Measurements from ENCODE around the gene TEX19.
"Not testable (repeated sequence)": the region's sequence is repeated elsewhere in the genome, so short reads cannot be mapped to it uniquely, and the experiment has no call there.

TEX19 gene

DNA sequence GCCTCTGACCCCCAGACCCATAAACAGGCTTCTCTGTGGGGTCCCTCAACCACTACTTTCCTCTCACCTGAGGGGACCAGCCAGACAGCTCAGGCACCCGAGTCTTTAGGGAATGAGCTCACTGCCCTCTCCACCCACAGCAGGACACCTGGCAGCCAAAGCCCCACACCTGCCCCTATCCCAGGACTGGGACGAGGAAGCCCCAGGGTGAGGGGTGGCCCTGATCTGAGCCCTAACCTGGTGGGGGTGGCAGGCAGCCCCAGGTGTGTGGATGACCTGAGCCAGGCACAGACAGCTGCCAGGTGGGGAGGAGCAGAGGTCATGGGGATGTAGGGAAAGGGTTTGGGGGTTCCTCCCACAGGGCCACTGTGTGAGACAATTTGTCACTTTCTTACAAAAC, 1.7 kb upstream of the TEX19 start:
- no peak for DNase-seq

- DNase-seq, result not testable (repeated sequence)
Observed at GRCh38 chr17:82359451-82360074, 516 bp downstream of the TEX19 start.

DNA sequence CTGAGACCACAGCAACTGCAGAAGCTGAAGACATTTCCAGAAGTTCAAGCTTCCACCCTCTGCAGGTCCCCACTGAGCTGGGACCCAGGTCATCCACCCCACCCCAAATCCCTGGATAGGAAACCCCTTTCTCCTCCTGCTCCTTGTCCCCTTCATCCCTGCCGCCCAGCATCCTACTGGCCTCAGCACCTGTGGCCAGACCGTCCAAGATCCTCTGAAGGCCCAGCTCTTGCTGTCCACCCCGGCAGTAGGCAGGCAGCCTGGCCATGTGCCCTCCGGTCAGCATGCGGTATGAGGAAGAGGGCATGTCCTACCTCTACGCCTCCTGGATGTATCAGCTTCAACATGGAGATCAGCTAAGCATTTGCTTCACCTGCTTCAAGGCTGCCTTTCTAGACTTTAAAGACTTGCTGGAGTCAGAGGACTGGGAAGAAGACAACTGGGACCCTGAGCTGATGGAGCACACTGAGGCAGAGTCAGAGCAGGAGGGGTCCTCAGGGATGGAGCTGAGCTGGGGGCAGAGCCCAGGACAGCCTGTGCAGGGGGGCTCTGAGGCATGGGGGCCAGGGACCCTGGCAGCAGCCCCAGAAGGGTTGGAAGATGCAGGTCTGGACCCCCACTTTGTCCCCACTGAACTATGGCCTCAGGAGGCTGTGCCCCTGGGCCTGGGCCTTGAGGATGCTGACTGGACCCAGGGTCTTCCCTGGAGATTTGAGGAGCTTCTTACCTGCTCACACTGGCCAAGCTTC, 3.0 kb downstream of the TEX19 start:
- no peak for DNase-seq

DNA sequence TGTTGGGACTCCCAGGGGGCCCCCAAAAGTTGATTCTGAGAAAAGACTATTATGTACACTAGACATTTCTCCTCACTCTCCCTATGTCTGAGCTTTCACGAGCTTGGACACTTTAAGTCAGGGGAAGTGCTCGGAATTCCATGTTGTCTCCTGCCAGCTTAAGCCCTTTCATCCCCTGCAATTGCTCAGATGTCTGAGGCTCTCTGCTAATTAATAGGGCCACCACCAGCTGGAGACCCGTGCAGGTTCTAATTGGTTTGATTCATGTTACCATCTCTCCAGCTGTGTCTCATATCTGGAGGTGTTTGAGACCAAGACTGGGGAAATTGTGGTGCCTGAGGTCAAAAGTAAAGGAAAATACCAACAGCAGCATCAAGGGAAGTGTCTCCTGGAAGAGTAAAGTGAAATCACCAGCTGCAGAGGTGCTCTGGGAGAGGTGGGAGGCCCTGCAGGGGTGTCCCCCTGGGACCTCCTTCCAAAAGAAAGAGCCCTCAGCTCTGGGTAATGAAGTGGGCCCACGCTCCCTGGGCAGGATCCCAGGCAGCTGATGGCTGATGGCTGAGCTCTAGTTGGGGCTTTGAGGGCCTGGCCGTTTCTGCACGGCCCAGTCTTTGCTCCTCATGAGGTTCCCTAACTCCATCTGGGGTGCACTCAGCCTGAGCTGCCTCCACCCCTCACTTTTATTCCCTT, 6.7 kb downstream of the TEX19 start:
- no peak for DNase-seq

GRCh38 chr17:82366749-82367148, 7.7 kb downstream of the TEX19 start:
- DNase-seq, result no peak

GRCh38 chr17:82367724-82368524, 8.9 kb downstream of the TEX19 start:
- no peak for DNase-seq

GRCh38 chr17:82369211-82369610, 10.2 kb downstream of the TEX19 start:
- DNase-seq, result no peak

DNA sequence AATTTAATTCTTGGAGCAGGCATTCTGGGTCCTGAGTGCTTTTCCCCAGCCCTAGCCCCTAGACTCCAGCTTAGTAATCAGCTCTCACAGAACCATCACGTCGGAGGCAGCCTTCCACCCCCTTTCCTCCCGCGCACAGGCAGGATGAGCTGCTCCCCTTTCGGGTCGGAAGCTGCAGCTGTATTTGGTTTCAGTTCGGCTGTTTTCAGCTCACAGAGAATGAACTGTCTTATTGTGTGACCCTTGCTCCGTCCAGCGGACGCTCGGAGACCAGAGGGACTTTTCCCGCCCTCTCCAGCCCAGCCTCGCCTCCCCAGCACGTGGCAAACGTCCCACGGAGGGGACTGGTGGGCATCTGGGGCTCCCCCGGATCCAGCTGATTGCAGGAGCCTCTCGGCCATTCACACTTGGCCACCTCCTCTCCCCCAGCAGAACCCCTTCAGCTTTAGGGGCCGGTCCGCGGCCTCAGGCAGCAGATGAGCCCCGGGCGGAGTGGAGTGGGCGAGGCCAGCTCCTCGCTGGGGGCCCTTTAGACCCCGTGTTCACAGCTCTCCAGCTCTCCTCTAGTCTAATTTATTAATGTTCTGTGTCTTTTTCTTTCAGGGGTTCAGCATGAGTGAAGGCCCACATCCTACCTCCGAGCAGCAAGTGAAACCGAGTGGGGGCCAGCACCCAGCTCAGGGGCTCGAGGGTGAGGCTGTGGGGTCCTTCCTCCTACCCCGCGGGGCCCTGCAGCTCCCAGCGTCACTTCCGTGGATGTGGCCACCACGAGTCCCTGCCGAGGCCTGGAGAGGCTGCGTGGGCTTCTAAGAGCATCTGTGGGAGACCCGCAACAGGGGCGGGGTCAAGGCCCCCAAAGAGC, 11.7 kb downstream of the TEX19 start:
- DNase-seq, result no peak

DNA sequence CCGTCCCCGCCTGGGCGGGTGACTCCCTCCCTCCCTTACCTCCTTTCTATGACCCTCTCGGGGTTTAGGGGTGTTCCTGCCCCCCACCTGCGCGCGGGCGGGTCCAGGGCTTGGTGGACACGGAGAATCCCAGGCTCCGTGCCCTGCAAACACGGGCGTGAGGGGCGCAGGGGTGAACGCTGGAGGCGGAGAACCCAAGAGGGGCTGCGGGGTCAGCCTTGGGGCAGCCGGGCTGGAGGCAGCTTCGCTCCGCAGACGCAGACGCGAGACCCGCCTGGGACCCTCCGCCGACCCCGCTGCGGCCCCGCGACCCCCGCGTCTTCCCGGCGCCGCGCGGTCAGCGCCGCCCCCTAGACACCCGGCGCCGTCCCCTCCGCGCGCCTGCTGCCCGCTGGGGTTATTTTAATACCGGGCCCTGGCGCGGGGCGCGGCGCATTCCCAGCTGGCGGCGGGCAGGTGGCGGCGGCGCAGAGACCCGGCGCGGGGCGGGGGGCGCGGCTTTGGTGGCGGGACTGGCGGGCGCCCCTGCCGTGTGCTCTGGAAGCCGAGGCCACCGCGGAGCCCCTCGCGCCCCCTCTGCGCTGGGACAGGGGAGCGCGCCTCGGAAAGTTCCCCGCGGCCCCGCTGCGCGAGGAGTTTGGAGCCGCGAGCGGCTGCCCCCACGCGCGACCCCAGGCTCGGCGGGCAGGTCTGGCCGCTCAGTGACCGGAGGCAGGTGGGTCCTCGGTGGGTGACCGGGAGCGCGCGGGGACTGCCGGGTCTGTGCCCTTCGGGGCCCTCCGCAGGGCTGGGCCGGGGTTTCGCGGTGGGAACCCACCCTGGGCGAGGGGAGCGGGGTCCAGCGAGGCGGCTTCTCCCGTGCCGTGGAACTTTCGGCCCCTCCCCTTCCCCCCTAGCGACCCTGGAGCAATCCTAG, 12.5 kb downstream of the TEX19 start, which contains the start of gene UTS2R:
Gene UTS2R (plus strand): TSS at position 433 of the 916 bp plus-strand sequence. CDS start 2,560 bp downstream, outside the sequence.
- DNase-seq, result no peak

GRCh38 chr17:82372249-82373071, 13.4 kb downstream of the TEX19 start:
- DNase-seq, result no peak

DNA sequence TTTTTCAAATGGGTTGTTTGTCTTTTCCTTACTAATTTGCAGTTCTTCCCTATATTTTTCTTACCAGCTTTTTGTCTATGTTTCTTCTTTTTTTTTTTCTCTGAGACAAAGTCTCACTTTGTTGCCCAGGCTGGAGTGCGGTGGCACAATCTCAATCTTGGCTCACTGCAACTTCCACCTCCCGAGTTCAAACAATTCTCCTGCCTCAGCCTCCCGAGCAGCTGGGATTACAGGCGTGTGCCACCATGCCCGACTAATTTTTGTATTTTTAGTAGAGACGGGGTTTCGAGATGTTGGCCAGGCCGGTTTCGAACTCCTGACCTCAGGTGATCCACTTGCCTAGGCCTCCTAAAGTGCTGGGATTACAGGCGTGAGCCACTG, 14.0 kb downstream of the TEX19 start:
- DNase-seq, result not testable (repeated sequence)

DNA sequence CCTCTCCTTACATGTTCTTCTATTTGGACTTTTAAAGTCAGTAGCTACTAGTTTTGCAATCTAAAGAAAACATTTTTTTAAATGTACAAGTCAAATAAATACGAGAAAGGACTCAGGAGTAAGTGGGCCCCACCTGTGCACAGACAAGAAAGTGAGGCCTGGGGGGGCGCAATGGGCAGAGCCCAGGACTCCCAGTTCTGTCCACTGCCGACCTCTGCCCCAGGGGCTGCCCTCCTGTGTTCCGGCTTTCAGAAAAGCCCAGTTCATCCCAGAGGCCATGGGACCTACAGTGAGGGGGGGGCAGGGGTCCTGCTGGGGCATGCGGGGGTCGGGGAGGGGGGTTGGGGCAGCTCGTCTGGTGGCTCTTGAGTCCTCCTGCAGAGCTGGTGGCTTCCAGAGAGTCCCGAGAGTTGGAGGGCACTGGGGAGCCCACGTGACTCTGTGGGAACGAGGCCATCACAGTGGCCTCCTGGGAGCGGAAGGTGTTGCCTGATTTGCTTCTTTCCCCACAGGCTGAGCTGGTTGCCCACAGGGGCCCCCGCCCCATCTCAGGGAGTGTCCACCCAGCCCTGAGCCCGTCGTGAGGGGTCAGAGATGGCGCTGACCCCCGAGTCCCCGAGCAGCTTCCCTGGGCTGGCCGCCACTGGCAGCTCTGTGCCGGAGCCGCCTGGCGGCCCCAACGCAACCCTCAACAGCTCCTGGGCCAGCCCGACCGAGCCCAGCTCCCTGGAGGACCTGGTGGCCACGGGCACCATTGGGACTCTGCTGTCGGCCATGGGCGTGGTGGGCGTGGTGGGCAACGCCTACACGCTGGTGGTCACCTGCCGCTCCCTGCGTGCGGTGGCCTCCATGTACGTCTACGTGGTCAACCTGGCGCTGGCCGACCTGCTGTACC, 14.9 kb downstream of the TEX19 start:
- no peak for DNase-seq

DNA sequence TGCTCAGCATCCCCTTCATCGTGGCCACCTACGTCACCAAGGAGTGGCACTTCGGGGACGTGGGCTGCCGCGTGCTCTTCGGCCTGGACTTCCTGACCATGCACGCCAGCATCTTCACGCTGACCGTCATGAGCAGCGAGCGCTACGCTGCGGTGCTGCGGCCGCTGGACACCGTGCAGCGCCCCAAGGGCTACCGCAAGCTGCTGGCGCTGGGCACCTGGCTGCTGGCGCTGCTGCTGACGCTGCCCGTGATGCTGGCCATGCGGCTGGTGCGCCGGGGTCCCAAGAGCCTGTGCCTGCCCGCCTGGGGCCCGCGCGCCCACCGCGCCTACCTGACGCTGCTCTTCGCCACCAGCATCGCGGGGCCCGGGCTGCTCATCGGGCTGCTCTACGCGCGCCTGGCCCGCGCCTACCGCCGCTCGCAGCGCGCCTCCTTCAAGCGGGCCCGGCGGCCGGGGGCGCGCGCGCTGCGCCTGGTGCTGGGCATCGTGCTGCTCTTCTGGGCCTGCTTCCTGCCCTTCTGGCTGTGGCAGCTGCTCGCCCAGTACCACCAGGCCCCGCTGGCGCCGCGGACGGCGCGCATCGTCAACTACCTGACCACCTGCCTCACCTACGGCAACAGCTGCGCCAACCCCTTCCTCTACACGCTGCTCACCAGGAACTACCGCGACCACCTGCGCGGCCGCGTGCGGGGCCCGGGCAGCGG, 15.7 kb downstream of the TEX19 start:
- no peak for DNase-seq

DNA sequence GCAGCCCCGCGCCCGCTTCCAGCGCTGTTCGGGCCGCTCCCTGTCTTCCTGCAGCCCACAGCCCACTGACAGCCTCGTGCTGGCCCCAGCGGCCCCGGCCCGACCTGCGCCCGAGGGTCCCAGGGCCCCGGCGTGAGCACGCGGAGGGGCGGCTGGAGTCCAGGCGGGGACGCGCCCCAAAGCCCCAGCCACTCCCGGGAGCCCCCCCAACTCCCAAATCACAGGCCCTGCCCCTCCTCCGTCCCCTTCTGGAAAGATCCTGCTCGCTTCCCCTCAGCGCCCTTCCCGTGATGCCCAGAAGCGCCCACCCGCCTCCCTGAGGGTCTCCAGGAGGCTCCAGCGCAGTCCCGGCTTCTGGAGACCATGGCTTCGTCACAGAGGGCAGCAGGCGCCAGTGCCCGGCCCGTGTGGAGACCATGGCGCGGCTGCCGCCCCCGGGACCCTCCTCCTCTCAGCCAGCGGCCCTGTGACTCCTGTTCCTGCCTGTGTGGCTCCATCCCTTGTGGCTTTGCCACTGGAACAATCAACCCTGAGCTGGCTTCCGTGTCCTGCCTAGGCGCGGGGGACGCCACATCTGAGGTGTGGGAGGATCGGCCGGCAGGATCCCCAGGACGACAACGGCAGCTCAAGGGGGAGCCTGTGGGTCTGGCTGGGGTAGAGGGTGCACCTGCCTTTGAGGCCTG, 16.5 kb downstream of the TEX19 start:
- no peak for DNase-seq

DNA sequence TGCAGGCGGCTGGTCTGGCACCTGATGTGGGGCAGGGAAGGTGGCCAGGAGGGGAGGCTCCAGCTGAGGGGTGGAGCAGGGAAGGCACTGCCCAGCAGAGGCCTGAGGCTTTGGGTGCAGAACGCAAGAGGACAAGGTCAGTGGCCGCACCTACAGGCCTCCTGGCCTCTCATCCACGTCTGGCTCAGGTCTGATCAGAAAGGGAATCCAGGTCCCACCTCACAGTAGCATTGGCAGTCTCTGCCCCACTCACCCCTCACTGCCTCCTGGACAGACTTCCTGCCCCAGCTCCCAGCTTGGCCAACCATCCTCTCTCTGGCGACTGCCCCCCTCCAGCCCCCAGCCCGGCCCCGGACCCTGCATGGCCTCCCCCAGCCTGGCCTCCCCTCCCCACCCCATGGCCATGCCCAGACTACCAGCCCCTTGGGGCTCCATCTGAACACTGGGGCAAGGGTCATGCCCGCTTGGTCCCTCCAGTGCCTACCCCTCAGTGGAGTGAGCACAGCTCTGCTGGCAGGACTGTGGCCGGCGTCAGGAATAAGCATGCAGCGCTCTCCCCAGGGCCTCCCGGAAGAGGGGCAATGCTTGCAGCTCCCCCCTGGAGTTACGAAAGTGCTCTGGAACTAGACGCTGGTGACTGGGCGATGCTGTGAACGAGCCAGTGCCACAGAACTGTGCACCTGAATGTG, 17.1 kb downstream of the TEX19 start:
- no peak for DNase-seq

DNA sequence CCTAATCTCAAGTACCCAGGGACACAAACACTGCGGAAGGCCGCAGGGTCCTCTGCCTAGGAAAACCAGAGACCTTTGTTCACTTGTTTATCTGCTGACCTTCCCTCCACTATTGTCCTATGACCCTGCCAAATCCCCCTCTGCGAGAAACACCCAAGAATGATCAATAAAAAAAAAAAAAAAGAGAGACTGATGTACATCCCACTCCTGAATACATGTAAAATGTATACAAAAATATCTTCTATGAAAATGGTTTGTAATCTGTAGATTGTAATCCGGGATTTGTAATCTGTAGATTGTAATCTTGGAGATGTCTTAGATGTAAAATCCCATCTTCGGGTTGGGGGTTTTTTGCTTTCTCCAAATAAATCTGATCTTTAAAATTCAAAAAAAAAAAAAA, 18.2 kb downstream of the TEX19 start:
- DNase-seq, result not testable (repeated sequence)
